ENCODE measurements around the gene MUCL3.

Gene MUCL3

GRCh38 chr6:30955367-30956042, 14.7 kb downstream of the MUCL3 start:
- Histone ChIP-seq H3K27ac (no peak overlapping the region), H3K4me3 (peak overlapping the region; percentile 34 to 46), H3K36me3 (no peaks in the 10 kb centered on the region), H3K9me3 (no peaks in the 10 kb centered on the region), H3K4me1 (peaks cover 0 to 11% (median 5%) of the 10 kb centered on the region in 4 donors), H3K27me3 (peaks cover 0 to 44% of the 10 kb centered on the region in 2 donors)
- no peak for TF ChIP-seq CTCF (IDR thresholded peaks at IDR 0.05)
- DNase-seq = peak; percentile 46 to 70
- intact Hi-C loops (cut with DNase I; ENCODE audit: low total_unique reads) = no loop called here

GRCh38 chr6:30957716-30958115, 16.9 kb downstream of the MUCL3 start:
- Histone ChIP-seq H3K9me3 (no peaks in the 10 kb centered on the region), H3K27me3 (peaks cover 0 to 33% of the 10 kb centered on the region in 2 donors), H3K4me1 (peaks cover 0 to 11% (median 5%) of the 10 kb centered on the region in 4 donors), H3K36me3 (no peaks in the 10 kb centered on the region), H3K4me3 (no peak overlapping the region), H3K27ac (no peak overlapping the region)
- no peak for DNase-seq
- no peak for TF ChIP-seq CTCF (IDR thresholded peaks at IDR 0.05)
- intact Hi-C loops (cut with DNase I; ENCODE audit: low total_unique reads) = no loop called here

GRCh38 chr6:30960907-30961673, 20.3 kb downstream of the MUCL3 start:
- H3K4me1 ChIP-seq = peaks cover 0 to under 1% (median 0%) of the 10 kb centered on the region in 4 donors
- no peaks in the 10 kb centered on the region for H3K9me3 ChIP-seq
- no peak for DNase-seq
- H3K27me3 ChIP-seq = peaks cover 0 to 16% of the 10 kb centered on the region in 2 donors
- H3K4me3 ChIP-seq = no peak overlapping the region
- TF ChIP-seq CTCF (IDR thresholded peaks at IDR 0.05) = no peak
- intact Hi-C loops (cut with DNase I; ENCODE audit: low total_unique reads) = no loop called here
- no peak overlapping the region for H3K27ac ChIP-seq
- H3K36me3 ChIP-seq = no peaks in the 10 kb centered on the region

- no peak for TF ChIP-seq CTCF (IDR thresholded peaks at IDR 0.05)
- no peak for DNase-seq
- H3K4me1 ChIP-seq = no peaks in the 10 kb centered on the region
- H3K9me3 ChIP-seq = no peaks in the 10 kb centered on the region
- intact Hi-C loops (cut with DNase I; ENCODE audit: low total_unique reads) = no loop called here
- H3K27ac ChIP-seq = no peak overlapping the region
- no peaks in the 10 kb centered on the region for H3K36me3 ChIP-seq
- peaks cover 0 to 12% of the 10 kb centered on the region in 2 donors for H3K27me3 ChIP-seq
- no peak overlapping the region for H3K4me3 ChIP-seq
Observed at GRCh38 chr6:30962716-30963115, 21.9 kb downstream of the MUCL3 start.

- H3K27ac ChIP-seq = no peak overlapping the region
- no peaks in the 10 kb centered on the region for H3K4me1 ChIP-seq
- no peak overlapping the region for H3K4me3 ChIP-seq
- H3K27me3 ChIP-seq = peaks cover 0 to 12% of the 10 kb centered on the region in 2 donors
- no peaks in the 10 kb centered on the region for H3K9me3 ChIP-seq
- DNase-seq = no peak
- H3K36me3 ChIP-seq = no peaks in the 10 kb centered on the region
- intact Hi-C loops (cut with DNase I; ENCODE audit: low total_unique reads) = no loop called here
- no peak for TF ChIP-seq CTCF (IDR thresholded peaks at IDR 0.05)
Observed at GRCh38 chr6:30963641-30964040, 22.9 kb downstream of the MUCL3 start.
